Natural killer cell (primary cell): Measurements from ENCODE around the gene PHLDB1. TPM values are rescaled to one million over a fixed set of nuclear protein-coding genes. Genes with fewer than 3 reads are reported as not detected.

Source experiments
- ATAC-seq, 3 donors: fragments of 150-1000 bp in 2 of 3; fragments of 200-7000 bp in 1 of 3; cut with Tn5 transposase; 1 replicate in 1 of 3; 2 replicates in 2 of 3; pipeline ENCODE4 v1.10.0; 2021; ENCODE audit warnings: mild to moderate bottlenecking in 2 of 3, moderate library complexity in 2 of 3
- DNase-seq, 2 donors: peaks; one replicate each; pipeline versions ENCODE4 v3.0.0 to v3.0.0-alpha.2; 2013 to 2021; ENCODE audit warnings: mixed read lengths in 1 of 2
- H3K27ac ChIP-seq: one replicate; pipeline ENCODE4 v1.5.1; 2013; ENCODE audit warnings: mild to moderate bottlenecking, low read length
- H3K27me3 ChIP-seq: one replicate; pipeline ENCODE4 v1.6.1; 2013; ENCODE audit warnings: low read length; ENCODE audit not compliant: control insufficient read depth, insufficient read depth
- H3K36me3 ChIP-seq: one replicate; pipeline ENCODE4 v1.6.1; 2013; ENCODE audit warnings: low read length; ENCODE audit not compliant: control insufficient read depth, insufficient read depth
- H3K4me1 ChIP-seq: one replicate; pipeline ENCODE4 v1.6.1; 2013; ENCODE audit warnings: low read length; ENCODE audit not compliant: control insufficient read depth, insufficient read depth
- H3K4me3 ChIP-seq: one replicate; pipeline ENCODE4 v1.5.1; 2013; ENCODE audit warnings: low read length
- H3K9me3 ChIP-seq: one replicate; pipeline ENCODE4 v1.6.1; 2013; ENCODE audit warnings: low read length; ENCODE audit not compliant: control insufficient read depth, insufficient read depth
- H3K27ac Mint-ChIP-seq, 2 donors: one replicate each; pipeline ENCODE4 v1.8.0; 2022; ENCODE audit warnings: mild to moderate bottlenecking in 2 of 2, mixed read lengths in 2 of 2, moderate library complexity in 1 of 2
- H3K27me3 Mint-ChIP-seq, 2 donors: one replicate each; pipeline ENCODE4 v1.8.0; 2022; ENCODE audit warnings: low read depth in 2 of 2, mixed read lengths in 2 of 2
- H3K36me3 Mint-ChIP-seq: one replicate; pipeline ENCODE4 v1.8.0; 2022; ENCODE audit warnings: mixed read lengths
- H3K4me1 Mint-ChIP-seq, 2 donors: one replicate each; pipeline ENCODE4 v1.8.0; 2022; ENCODE audit warnings: mixed read lengths in 2 of 2
- H3K4me3 Mint-ChIP-seq: one replicate; pipeline ENCODE4 v1.8.0; 2022; ENCODE audit warnings: mild to moderate bottlenecking, moderate library complexity, mixed read lengths
- H3K9me3 Mint-ChIP-seq, 2 donors: one replicate each; pipeline ENCODE4 v1.8.0; 2022; ENCODE audit warnings: mixed read lengths in 2 of 2
- WGBS: methylation state at CpG from one replicate; pipeline ENCODE4 v1.1.7; 2013; ENCODE audit warnings: missing lambda C conversion rate; ENCODE audit not compliant: insufficient coverage; 5-methylcytosine and 5-hydroxymethylcytosine counted together
- intact Hi-C: fragments of 100-400 bp; cut with micrococcal nuclease; formaldehyde crosslinking; loops from one replicate; pipeline ENCODE4 v1.14.2; 2022
- total RNA-seq, 4 donors: library from RNA; stranded (reverse); fragments of 120-200 nt in 1 of 4; gene quantifications; one replicate each; pipeline versions ENCODE4 v1.2.3 to v1.2.4, GENCODE V29; 2013 to 2022
- TF ChIP-seq, protein P1 (sequence below): fragments of 200-600 bp; IDR thresholded peaks from one replicate; pipeline ENCODE4 v1.8.0; 2022; ENCODE audit warnings: antibody characterized with exemption

Gene PHLDB1
- total RNA-seq, 3 donors from 2014 or later (not counting 1 experiment from before 2014, with no cell fraction given), result 0.75 to 1.1 (median 0.95) TPM

- TF ChIP-seq, protein P1, sequence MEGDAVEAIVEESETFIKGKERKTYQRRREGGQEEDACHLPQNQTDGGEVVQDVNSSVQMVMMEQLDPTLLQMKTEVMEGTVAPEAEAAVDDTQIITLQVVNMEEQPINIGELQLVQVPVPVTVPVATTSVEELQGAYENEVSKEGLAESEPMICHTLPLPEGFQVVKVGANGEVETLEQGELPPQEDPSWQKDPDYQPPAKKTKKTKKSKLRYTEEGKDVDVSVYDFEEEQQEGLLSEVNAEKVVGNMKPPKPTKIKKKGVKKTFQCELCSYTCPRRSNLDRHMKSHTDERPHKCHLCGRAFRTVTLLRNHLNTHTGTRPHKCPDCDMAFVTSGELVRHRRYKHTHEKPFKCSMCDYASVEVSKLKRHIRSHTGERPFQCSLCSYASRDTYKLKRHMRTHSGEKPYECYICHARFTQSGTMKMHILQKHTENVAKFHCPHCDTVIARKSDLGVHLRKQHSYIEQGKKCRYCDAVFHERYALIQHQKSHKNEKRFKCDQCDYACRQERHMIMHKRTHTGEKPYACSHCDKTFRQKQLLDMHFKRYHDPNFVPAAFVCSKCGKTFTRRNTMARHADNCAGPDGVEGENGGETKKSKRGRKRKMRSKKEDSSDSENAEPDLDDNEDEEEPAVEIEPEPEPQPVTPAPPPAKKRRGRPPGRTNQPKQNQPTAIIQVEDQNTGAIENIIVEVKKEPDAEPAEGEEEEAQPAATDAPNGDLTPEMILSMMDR, result no peak
- Histone ChIP-seq H3K4me1 (peaks cover 15% of the 10 kb centered on the region), H3K4me3 (no peak overlapping the region), H3K36me3 (no peaks in the 10 kb centered on the region), H3K9me3 (no peaks in the 10 kb centered on the region), H3K27ac (no peak overlapping the region), H3K27me3 (peaks cover 7% of the 10 kb centered on the region)
- Mint-ChIP-seq H3K4me3 (no peak overlapping the region), H3K9me3 (no peaks in the 10 kb centered on the region), H3K27ac (no peak overlapping the region), H3K4me1 (peaks cover 7 to 8% of the 10 kb centered on the region in 2 donors), H3K36me3 (no peaks in the 10 kb centered on the region), H3K27me3 (peaks cover 0 to 12% of the 10 kb centered on the region in 2 donors)
- DNase-seq, result no peak
- ATAC-seq, result no peak
- 95% methylated on average over 10 of the region's 11 CpGs for whole genome bisulfite sequencing
- intact Hi-C loops, result no loop called here
Observed at GRCh38 chr11:118618115-118618990, 10.9 kb downstream of the PHLDB1 start.

DNA sequence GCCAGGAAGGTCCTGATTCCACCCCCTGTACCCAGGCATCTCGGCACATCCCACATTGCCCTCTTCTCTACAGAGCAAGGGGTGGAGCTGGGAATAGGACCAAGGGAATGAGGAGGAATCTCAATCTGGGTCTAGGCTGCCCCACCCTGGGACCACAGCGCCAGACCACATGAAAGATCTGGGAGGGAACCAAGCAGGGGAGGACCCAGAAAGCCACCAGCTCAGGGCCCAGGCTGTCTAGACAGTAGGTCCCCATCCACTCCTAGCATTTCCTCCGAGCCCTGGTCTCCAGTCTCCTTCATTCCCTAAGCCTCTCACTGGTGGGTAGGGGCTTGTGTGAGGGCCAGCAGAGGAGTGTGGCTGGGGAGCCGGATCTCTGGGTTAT, 11.6 kb downstream of the PHLDB1 start:
- no peak for ATAC-seq

GRCh38 chr11:118619444-118620197, 12.2 kb downstream of the PHLDB1 start:
- H3K27me3 Mint-ChIP-seq, result peaks cover 0 to 9% of the 10 kb centered on the region in 2 donors
- 69% methylated on average over 6 of the region's 6 CpGs for WGBS
- DNase-seq, result no peak
- TF ChIP-seq, protein P1, result no peak
- peak overlapping the region; percentile 1 for H3K4me3 Mint-ChIP-seq
- H3K36me3 ChIP-seq, result no peaks in the 10 kb centered on the region
- no peaks in the 10 kb centered on the region for H3K9me3 Mint-ChIP-seq
- peaks cover 7% of the 10 kb centered on the region for H3K27me3 ChIP-seq
- H3K4me1 Mint-ChIP-seq, result peaks cover 7 to 8% of the 10 kb centered on the region in 2 donors
- no peak overlapping the region for H3K4me3 ChIP-seq
- ATAC-seq, result no peak
- H3K27ac Mint-ChIP-seq, result no peak overlapping the region
- H3K36me3 Mint-ChIP-seq, result no peaks in the 10 kb centered on the region
- no peak overlapping the region for H3K27ac ChIP-seq
- intact Hi-C loops, result no loop called here
- H3K9me3 ChIP-seq, result no peaks in the 10 kb centered on the region
- peaks cover 15% of the 10 kb centered on the region for H3K4me1 ChIP-seq

More for the DNA sequence above, 11.6 kb downstream of the PHLDB1 start:
- 93% methylated on average over 1 of the region's 4 CpGs for WGBS
- Histone ChIP-seq H3K36me3 (no peaks in the 10 kb centered on the region), H3K9me3 (no peaks in the 10 kb centered on the region), H3K4me3 (no peak overlapping the region), H3K27ac (no peak overlapping the region), H3K4me1 (peaks cover 15% of the 10 kb centered on the region), H3K27me3 (peaks cover 7% of the 10 kb centered on the region)
- TF ChIP-seq, protein P1, result no peak
- no peak for DNase-seq
- H3K9me3 Mint-ChIP-seq, result no peaks in the 10 kb centered on the region
- peaks cover 7 to 8% of the 10 kb centered on the region in 2 donors for H3K4me1 Mint-ChIP-seq
- H3K4me3 Mint-ChIP-seq, result no peak overlapping the region
- H3K36me3 Mint-ChIP-seq, result no peaks in the 10 kb centered on the region
- H3K27me3 Mint-ChIP-seq, result peaks cover 0 to 10% of the 10 kb centered on the region in 2 donors
- intact Hi-C loops, result no loop called here
- no peak overlapping the region for H3K27ac Mint-ChIP-seq
